Fibroblast of skin of right biceps (primary cell): ENCODE results near the gene STUB1.

Source experiments
- DNase-seq: peaks from one replicate; pipeline ENCODE4 v3.0.0-alpha.2; 2013

The STUB1 gene

DNA sequence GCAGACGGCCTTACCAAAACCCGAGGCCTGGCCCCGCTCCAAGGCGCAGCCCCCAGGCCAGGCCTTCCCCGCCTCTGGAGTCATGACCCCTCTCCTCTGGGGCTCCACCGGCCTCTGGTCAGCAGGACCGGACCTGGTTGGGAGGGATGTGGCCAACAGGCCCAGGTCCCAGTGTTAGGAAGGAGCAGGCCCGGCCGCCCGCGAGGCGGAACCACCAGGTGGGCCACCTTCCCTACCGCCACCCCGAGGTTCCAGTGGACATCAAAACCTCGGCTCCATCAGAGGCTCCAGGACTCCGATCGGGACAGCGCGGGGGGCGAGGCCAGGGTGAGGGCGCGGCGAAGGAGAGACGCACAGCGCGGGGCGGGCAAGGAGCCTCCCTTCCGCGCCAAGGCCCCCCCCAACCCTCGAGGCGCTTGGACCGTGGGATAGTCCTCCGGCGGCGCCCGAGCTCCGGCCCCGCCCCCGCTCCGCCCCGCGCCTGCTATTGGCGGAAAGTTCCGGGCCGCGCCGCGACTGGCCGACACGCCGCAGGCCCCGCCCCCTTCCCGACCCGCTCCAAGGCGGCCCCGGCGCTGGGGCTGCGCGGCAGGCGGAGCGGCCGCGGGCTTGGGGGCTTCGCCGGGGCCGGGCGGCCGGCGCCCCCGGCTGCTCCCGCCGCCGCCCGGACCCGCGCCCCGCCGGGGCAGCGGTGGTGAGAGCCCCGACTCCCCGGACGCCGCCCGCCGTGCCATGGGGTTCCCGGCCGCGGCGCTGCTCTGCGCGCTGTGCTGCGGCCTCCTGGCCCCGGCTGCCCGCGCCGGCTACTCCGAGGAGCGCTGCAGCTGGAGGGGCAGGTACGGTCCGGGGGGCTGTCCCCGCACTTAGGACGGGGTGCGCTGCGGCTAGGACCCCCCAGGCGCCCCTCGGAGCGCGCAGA is 34.6 kb downstream of the STUB1 start, which contains the start of gene METRN:
METRN (plus strand) TSS at position 561 of the 919 bp plus-strand sequence; CDS start at position 733, 172 bp downstream.
- peak; percentile 87 for DNase-seq

DNA sequence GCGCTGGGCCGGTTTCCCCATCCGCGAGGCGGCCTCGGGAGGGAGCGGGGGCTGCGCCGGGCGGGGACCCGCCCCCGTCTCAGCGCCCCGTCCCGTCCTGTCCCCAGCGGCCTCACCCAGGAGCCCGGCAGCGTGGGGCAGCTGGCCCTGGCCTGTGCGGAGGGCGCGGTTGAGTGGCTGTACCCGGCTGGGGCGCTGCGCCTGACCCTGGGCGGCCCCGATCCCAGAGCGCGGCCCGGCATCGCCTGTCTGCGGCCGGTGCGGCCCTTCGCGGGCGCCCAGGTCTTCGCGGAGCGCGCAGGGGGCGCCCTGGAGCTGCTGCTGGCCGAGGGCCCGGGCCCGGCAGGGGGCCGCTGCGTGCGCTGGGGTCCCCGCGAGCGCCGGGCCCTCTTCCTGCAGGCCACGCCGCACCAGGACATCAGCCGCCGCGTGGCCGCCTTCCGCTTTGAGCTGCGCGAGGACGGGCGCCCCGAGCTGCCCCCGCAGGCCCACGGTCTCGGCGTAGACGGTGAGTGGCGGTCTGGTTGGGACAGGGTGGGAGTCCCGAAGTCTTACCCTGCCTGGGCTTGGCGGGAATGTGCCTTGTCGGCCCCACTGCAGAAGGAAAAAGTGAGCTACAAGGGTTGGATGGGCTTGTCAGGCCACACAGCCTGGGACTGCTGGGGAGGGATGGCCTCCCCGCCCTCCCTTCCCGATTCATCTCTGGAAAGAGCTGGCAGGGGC is 35.4 kb downstream of the STUB1 start:
- DNase-seq = peak; percentile 35

DNA sequence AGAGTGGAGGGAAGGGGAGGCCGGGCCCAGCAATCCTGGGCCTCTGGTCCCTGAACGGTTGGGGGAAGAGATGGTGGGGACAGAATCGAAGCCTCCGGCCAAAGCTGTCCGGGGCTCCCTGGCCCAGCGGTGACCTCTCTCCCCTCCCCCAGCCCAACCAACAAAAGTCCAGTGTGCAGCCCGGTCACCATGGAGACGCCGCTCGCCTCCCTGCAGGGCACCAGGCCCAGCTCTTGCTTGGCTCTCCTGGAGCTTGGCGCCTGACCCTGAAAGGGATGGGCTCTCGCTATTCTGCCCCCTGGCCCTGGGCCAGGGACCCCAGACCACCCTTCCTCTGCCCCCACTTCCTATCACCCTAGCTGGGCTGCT is 36.0 kb downstream of the STUB1 start:
- DNase-seq = peak; percentile 20

DNA sequence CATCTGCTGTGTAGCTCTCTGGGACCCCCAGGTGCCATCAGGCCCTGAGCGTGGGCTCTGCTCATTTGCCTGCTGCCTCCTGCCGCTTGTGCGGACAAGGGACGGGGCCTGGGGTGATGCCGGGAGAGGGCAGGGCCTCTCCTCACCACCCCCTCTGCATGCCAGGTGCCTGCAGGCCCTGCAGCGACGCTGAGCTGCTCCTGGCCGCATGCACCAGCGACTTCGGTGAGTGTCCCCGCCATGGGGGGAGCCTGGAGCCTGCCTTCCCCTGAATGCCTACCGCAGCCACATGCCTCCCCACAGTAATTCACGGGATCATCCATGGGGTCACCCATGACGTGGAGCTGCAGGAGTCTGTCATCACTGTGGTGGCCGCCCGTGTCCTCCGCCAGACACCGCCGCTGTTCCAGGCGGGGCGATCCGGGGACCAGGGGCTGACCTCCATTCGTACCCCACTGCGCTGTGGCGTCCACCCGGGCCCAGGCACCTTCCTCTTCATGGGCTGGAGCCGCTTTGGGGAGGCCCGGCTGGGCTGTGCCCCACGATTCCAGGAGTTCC is 36.6 kb downstream of the STUB1 start:
- DNase-seq = no peak

DNA sequence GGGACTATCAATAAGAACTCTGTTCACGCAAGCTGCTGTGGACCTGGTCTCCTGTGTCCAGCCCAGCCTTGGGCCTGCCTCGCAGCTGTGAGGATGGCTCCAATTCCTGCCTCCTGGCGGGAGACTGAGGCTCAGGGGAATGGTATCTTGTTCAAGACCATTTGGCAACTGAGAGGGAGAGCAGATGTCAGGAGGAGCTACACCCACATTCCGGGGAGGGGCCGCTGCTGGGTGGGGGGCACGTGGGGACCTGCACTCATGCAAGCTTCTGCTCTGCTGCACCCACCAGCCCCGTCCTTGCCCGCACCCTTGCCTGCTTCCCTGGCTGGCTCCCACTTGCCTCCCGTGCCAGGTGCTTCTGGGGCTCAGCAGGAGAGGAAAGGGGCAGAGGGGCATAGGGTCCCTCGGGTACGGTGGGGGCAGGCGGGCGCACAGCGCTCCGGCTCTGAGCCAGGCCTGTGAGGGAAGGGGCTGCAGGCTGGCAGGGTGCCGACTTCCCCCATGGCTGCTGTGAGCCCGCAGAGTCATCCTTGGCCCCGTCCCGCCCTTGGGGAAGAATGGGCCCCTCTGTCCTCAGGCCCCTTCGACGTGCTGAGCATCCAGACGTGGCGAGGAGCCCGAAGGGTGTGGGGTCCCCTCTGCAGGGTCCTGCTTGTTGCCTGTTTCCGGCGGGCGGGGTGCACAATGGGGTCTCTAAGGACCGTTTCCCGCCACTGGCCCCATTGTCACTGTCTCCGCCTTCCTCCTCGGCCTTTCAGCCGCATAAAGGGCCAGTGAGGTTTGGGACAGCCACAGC is 37.4 kb downstream of the STUB1 start:
- no peak for DNase-seq

DNA sequence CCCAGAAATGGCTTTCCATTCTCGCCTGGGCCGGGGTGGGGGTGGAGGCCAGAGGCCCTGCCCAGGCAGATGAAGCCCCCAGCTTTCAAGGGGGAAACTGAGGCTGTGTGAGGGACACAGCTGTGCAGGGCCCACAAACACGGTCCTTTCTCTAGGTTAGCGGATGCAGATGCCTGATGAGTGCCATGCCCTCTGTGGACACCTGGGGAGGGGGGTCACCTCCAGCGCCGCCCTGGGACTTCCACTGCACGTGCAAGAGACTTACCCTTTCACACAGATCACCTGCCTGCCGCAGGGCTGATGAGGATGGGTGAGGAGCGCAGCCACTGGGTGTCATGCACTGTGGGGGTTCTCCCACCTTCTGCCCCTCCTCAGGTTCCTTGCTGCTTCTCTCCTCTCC is 38.2 kb downstream of the STUB1 start:
- DNase-seq = no peak

DNA sequence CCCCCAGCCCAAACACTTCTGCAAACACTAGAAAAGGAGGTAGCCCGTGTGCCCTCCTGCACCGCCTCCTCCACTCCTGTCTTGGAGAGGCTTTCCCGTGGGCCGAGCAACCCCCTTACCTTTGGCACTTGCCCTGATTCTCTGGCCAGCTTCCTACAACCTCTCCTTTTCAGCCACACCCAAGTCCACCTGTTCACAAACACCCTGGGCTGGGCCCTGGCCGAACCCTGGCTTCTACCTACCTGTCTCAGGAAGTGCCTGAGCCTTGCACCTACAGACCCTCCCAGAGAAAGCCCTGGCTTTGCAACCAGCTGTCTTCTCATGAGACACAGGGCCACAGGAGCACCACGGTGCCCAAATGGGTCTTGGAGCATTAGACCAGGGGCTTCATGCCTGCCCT is 38.7 kb downstream of the STUB1 start:
- no peak for DNase-seq

DNA sequence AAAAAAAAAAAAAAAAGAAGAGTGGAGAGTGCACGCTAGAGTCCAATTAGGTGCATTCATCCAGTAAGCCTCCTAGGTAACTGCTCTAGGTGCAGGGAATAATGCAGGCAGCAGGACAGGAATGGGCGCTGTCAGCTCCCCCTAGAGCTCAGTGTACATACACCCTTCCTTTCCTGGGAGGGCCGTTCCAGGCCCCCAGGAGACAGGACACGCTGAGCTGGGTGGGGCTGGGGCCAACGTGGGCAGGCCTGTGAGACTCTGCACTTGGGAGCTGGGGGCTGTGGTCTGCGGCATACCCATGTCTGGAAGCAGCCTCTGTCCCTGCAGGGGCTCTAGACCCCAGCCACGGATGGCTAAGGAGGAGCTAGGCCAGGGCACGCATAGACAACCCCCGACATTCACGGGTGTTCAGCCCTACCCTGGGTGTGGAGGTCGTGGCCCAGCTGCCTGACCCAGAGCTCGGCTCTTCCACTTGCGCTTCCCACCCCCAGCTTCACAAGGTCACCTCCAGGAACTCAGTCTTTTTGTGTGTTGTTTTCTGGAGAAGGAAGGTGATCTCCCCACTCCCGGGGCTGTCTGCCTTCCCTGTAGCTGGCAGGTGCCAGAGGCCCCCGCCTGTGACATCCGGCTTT is 39.7 kb downstream of the STUB1 start:
- DNase-seq = peak; percentile 17

DNA sequence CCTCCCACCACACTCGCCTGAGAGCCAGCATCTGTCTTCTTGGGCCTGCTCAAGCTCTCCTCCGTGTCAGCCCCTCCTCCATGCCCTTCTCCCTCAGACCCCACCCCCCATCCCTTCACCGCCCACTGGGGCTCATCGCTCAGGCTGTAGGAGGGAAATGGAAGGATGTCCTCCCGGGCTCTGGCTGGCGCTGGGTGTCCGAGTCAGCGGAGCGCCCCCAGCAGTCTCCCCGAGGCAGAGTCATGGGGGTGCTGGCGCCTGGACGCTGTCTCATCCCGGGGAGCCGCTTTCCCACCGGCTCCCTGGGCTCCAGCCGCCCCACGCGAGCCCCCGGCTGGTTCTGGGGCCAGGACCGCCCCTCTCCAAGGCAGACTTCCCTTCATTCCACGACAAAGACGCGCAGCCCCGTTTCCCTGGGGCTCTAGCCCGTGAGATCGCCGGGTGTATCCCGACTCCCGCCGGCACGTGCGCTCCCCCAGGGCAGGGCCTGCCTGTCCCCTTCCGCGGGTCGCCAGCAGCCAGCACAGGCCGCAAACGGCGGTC is 40.3 kb downstream of the STUB1 start:
- DNase-seq = peak; percentile 75

DNA sequence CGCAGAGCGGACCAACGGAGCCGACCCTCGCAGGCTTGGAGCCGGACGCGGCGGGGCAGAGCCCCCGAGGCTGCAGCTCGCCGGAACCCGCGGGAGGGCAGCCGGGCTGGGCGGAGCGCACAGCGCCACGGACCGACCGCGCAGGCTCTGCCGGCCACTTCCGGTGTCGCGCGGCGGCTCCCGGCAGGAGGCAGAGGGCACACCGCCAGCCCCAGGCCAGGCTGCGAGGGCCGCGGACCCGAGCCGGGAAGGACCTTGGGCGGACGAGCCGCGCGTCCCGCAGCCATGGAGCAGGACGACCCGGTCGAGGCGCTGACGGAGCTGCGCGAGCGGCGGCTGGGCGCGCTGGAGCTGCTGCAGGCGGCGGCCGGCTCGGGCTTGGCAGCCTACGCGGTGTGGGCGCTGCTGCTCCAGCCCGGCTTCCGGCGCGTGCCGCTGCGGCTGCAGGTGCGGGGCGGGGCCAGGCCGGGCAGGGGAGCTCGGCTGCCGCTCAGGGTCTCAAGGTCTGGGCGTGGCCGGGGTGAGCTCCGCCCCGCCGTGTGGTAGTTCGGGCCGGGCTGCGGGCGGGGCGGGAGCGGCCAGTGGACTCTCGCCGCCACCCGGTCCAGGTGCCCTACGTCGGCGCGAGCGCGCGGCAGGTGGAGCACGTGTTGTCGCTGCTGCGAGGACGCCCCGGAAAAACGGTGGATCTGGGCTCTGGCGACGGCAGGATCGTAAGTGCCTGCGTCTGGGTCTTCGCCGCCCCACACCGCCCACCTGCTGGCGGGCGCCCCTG is 41.0 kb downstream of the STUB1 start, which contains the start of gene ANTKMT:
ANTKMT (plus strand) TSS at position 157 of the 775 bp plus-strand sequence; CDS start at position 286, 129 bp downstream.
- peak; percentile 68 for DNase-seq

DNA sequence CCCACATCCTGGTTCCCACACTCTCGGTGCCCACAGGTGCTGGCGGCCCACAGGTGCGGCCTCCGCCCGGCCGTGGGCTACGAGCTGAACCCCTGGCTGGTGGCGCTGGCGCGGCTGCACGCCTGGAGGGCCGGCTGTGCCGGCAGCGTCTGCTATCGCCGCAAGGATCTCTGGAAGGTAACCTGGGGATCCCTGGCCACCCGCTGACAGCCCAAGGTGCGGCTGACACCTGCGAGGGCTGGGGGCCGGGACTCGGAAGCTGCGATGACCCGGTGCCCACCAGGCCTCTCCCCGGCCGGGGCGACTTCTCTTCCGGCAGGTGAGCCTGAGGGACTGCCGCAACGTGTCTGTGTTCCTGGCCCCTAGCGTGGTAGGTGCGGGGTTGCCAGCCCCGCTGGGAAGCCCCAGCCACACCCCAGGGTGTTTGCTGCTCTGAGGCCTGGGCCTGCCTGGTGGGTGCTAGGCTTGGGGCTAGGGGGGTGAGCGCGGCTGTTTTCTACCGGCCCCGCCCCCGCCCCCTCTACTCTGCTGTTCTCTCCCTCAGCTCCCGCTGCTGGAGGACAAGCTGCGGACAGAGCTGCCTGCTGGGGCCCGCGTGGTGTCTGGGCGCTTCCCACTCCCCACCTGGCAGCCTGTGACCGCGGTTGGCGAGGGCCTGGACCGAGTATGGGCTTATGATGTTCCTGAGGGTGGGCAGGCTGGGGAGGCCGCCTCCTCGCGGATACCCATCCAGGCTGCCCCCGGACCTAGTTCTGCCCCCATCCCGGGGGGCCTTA is 41.7 kb downstream of the STUB1 start:
- no peak for DNase-seq

DNA sequence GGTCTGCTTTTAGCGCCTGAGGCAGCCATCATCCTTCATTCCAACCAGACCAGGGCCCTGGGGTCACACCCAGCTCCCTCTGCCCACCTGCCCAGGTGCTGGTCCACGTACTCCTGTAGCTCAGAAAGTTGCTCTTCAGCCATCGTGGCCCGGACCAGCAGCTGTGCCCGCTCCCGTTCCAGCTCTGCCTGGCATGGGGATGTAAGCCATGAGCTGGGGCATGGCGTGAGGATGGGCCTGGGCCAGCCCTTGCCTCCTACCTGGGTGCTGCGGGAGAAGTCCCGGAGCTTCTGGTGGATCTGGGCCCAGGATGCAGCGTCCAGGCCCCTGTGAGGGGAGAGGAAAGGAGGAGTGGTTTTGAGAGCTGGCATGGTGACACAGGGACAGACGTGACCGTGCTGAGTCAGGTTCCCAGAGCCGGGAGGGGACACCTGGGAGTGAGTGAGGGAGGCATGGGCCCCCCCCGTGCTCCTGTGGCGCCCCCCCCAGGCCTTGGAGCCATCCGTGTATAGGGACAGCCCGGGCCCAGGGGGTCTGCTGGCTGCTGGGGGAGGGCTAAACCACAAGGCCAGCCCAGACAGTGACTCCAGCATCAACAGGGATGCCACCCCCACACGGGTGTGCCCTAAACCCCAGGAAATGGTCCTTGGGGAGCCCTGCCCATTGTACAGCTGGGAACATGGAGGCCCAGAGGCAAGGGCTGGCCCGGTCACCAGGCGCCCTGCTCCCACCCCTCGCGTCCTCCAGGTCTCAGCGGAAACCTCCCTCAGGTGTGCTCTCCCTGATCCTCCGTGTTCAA is 42.8 kb downstream of the STUB1 start:
- no peak for DNase-seq

DNA sequence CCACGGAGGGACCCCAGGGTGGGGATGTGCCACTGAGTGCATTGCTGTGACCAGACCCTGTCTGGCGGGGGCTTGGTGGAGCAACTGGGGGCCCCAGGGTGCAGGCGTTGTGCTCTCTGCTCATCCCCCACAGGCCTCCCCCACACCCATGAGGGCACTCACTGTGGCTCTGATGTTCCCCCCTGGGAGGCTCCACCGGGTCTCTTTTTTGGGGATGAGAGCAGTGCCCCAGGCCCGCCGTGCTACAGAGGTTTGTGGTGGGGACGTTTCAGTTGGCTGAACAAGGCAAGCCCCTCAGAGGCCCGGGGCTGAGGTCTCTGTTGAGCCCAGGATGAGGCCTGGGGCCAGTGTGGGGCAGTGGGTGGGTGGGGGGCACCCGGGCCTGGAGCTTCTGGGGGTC is 43.5 kb downstream of the STUB1 start:
- no peak for DNase-seq

DNA sequence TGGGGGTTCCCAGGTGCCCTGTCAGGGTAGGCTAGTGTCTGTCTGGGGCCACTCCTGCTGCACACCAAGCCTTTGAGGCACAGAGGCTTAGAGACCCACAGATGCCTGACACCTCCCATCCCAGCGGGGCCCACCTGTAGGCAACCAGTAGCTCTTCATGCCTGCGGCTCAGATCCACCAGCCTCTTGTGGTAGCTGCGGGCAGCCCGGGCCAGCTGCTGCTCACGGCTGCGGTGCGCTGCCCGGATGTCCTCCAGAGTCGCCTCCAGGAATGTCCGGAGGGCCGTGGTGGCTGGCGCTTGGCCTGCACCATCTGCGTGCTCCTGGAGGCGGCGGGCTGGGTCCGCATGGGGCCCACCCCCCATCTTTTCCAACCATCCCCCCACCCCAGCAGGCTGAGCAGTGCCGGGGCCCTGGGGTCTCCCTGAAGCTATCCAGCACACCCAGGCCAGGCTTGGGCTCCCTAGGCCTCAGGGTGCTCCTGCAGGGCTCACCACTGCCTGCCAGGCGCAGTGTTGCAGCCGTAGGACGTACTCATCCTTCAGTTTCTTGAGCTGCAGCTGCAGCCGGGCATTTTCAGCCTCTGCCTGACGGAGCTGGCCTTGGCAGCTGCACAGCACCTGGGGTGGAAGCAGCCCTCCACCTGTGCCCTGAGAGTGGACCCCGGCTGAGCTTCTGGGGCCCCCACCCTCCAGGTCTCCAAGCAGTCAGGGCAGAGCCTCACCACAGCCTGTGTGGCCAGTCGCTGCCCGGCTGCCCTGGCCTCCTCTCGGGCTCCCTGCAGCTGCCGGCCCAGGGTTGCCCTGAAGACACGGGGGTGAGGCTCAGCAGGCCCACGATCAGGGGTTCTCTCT is 44.2 kb downstream of the STUB1 start:
- no peak for DNase-seq

DNA sequence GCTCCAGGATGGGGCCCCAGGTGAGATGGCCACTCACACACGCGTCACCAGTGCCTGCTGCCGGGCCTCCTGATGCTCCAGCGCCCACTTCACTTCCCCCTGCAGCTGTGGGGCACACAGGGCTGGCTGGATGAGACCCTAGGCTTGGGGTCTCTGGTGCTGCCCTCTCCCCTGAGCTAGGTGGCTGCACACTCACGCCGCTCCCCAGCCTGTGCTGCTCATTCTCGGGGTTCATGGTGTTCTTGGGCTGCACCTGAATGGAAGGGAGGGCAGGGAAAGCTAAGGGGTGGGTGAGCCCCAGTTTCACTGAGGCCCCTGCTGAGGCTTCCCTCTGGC is 44.8 kb downstream of the STUB1 start:
- no peak for DNase-seq

DNA sequence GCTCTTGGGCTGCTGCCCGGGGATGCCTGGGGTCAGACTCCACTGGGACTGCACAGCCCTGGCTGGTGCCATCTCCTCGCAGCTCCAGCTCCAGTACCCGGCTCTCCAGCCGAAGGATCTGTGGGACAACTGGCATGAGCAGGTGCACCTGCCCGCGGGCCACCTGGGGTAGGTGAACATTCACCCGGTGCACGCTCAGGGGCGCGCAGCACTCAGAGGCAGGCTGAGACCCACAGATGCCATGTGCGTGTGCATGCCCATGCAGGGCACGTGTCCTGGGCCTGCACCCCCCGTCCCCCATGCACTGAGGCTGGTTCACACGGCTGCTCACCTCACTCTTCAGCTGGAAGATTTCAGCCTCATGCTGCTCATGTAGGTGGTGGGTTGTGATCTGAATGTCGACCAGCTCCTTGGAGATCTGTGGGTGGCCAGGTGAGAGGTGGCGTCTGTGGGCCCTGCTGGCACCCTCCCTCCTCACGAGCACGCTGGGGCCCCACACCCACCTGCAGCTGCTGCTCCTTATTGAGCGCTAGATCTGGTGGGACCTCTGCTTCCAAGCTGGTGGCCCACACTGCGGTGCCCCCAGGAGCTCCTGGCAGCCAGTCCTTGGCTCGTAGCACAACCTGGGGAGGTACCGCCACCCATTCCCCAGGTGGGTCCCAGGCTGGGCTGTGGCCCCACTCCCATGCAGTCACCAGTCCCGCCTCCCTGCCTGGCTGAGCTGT is 45.4 kb downstream of the STUB1 start:
- DNase-seq = no peak

DNA sequence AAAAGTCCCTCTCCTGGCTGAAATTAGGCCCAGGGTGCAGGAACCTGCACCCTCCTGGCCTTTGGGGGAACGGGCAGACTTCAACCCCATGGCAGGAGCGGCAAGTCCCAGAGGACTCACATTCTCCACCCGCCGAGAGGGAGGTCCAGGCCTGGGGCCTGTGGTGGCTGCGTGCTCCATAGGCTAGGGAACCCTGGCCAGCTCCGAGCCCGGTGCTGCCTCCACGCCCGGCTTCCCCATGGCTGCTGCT is 45.9 kb downstream of the STUB1 start:
- no peak for DNase-seq
